ENCODE results near the gene PSENEN. TPM values are rescaled to one million over a fixed set of nuclear protein-coding genes. Genes with fewer than 3 reads are reported as not detected.

Gene PSENEN
- total and polyA plus RNA-seq, 9 of the 15 experiments (the other 6 are each of a cell fraction or from before 2014, with no cell fraction given): 34.5 to 299 (median 61.1) TPM

GRCh38 chr19:35775298-35776101 is 30.0 kb downstream of the PSENEN start, which contains the start of gene ARHGAP33 (continued):
- TF ChIP-seq ZBTB7A (IDR thresholded peaks at IDR 0.05; ENCODE audit: borderline replicate concordance, control insufficient read depth, low read depth, low read length) (peak; percentile 78), FOXK1 (CRISPR knock-in tag; IDR thresholded peaks at IDR 0.05; ENCODE audit: borderline replicate concordance) (no peak), SMAD4 (CRISPR knock-in tag; conservative IDR thresholded peaks at IDR 0.05) (peak; percentile 42; the same call in 1 of the 2 replicates), SP1 (CRISPR knock-in tag; IDR thresholded peaks at IDR 0.05) (0 out of 2 replicates have a peak, but pooled peaks have one; percentile 61), ZNF124 (CRISPR knock-in tag; IDR thresholded peaks at IDR 0.05) (no peak), KAT7 (CRISPR knock-in tag; IDR thresholded peaks at IDR 0.05; ENCODE audit: borderline replicate concordance) (no peak), GABPB2 (CRISPR knock-in tag; conservative IDR thresholded peaks at IDR 0.05) (no peak), STAT5A (IDR thresholded peaks at IDR 0.05; ENCODE audit: borderline replicate concordance, low read length) (no peak), SREBF1 (IDR thresholded peaks at IDR 0.05; ENCODE audit: borderline replicate concordance, low read depth, low read length) (no peak), FOXJ3 (CRISPR knock-in tag; IDR thresholded peaks at IDR 0.05) (no peak), PHF8 (IDR thresholded peaks at IDR 0.05; ENCODE audit: borderline replicate concordance, low read length) (peak; percentile 64; the same call in 1 of the 2 replicates), SP2 (IDR thresholded peaks at IDR 0.05; ENCODE audit: extremely low read depth, low read depth, low read length, poor library complexity, severe bottlenecking) (peak; percentile 36), NFATC3 (IDR thresholded peaks at IDR 0.05) (no peak), ZNF76 (CRISPR knock-in tag; IDR thresholded peaks at IDR 0.05; ENCODE audit: borderline replicate concordance) (no peak), BCLAF1 (IDR thresholded peaks at IDR 0.05; ENCODE audit: borderline replicate concordance in 1 of 2, control insufficient read depth in 1 of 2, low read depth in 2 of 2, low read length in 1 of 2) (no peak), HMG20B (CRISPR knock-in tag; IDR thresholded peaks at IDR 0.05) (no peak), SMAD2 (IDR thresholded peaks at IDR 0.05; ENCODE audit: low read depth, low read length) (no peak), JUNB (CRISPR knock-in tag; conservative IDR thresholded peaks at IDR 0.05) (no peak), BRD4 (IDR thresholded peaks at IDR 0.05) (no peak), ZNF561 (CRISPR knock-in tag; conservative IDR thresholded peaks at IDR 0.05) (no peak), E2F1 (CRISPR knock-in tag; IDR thresholded peaks at IDR 0.05) (no peak), POLR2AphosphoS5 (IDR thresholded peaks at IDR 0.05; ENCODE audit: control insufficient read depth, insufficient read depth, low read depth, low read length) (no peak), EGR1 (conservative IDR thresholded peaks at IDR 0.05) (no peak; the same call in 1 of the 2 replicates)
